HG02885 (cell line): ENCODE data around the gene SMCO4.
"Not testable (repeated sequence)": the region's sequence is repeated elsewhere in the genome, so short reads cannot be mapped to it uniquely, and the experiment has no call there.

ENCODE experiments used
- ATAC-seq: cut with Tn5 transposase; IDR thresholded peaks from one replicate; pipeline ENCODE4 v1.9.1; 2021; ENCODE audit warnings: mild to moderate bottlenecking; ENCODE audit not compliant: unreplicated experiment, poor library complexity

The SMCO4 gene

DNA sequence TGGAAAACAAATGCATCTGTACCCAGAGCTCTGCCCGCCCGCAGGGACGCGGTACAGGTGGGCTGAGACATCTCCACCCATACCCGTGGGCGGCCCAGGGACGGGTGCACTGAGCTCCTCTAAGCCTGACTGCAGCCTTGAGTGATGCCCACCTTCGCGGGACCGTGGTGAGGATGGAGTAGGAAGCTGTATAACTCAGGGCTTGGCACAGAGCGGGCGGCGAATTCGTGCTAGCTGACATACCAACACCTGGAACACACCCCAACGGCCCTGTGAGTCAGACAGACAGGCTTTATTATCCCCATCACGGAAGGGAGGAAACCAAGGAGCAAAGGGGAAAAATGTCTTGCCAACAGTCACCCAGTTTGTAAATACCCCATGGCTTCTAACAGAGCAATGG is 61.9 kb downstream of the SMCO4 start:
- no peak for ATAC-seq

DNA sequence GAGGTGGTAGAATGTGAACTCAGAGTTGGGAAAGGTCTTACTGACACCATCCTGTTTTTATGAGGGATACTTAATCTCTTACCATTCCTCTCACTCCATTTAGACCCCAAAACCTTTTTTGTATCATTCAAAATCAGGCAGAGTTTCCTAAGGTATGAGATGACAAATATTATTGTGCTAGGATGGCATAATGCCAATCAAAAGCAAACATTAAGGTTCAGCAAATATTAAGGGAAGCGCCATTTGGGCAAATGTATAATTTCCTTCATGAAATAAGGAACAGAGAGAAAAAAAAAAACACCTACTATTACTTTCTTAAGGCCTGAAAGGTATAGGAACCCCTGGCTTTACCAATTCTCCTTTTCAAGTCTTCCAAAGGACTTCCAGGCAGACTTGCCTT is 62.4 kb downstream of the SMCO4 start:
- no peak for ATAC-seq

DNA sequence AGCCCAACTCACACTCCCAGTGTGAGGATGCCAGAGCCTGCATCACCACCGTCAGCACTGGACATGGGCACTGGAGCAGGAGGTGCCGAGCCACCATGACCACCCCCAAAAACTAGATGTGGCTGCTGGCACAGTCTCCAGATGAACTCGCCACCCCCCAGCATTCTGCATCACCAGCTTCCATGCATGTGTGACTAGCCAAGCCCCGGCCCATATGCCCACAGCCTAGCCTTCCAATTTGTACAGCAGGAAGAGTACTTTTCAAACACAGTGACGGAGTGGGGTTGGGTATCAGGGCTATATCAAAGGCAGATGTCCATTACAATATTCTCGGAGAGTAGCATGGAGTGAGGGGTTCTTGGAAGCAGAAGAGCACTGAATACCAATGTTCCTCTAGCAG is 62.9 kb downstream of the SMCO4 start:
- no peak for ATAC-seq

DNA sequence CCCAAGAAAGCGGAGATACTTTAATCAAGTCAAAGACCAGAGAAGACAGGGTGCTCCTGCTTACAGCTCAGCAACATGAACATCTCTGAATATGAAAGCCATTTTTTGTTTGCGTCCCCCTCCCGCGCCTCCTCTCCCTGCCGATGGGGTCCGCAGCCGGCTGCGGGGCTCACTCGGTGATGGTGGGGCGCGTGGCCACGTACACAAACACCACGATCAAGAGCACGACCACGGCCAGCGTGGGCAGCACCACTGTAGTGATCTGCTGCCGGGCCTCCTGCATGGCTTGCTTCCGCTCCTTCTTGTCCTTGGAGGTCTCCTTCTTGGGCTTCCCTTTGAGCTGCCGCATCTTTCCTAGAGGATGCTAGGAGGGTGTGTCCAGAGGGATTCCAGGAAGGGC is 64.3 kb downstream of the SMCO4 start:
- ATAC-seq: no peak

DNA sequence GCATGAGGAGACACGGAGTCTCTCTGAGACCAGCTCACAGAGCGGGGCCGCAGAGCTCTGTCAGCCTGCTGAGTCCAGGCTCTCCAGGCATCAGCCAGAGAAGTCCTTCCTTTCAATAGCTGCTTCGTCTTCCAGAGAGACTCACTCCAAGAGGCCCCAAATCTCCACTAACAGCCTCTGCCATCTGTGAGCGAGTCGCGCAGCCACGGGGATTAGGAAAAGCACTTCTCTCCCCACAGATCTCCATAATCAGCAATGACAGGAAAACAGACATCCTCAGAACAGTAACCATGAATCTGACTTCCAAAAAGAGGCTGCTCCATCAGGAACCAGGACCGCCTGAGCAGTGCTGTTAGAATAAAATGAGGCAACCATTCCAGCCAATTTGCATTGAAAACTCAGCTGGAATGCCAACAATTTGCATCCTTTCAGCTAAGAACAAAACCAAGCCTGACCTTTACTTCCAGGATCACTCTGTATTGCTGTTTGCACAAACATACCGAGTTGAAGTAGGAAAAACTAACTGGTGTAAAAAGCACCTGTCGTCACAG is 65.4 kb downstream of the SMCO4 start:
- ATAC-seq: no peak

DNA sequence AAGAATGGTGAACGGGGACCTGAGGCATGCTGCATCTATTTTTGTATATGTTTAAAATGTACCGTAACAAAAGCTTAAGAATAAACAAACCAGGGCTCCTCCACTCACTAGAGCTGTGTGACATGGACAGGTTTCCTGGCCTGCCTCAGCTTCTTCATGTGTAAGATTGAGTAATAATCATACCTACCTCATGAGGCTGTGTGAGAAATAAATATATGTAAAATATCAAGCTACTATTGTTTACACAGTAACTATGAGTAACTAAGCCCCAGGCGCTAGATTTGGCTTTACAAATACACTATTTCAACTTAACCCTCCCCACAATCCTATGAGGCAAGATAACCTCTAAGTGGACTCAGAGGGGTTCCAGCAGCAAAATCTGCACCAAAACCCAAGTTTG is 66.4 kb downstream of the SMCO4 start:
- ATAC-seq: no peak

DNA sequence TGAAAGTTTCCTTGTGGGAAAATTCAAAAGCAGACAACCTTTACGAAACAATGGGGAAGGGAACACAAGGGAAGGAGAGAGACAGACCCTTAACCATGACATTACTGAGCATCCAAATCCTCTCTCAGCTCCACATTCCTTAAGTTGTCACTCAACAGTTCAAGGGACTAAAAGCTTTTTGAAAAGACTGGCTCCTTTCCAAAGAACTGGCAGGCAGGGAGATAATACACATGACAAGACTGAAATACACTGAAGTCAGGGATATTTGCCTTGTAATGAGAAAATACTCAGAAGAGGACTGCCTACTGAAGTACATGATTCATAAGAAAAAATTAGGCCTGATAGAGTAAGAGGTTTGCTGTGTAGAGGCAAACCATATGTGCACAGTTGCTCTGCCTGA is 69.1 kb downstream of the SMCO4 start:
- ATAC-seq: no peak

DNA sequence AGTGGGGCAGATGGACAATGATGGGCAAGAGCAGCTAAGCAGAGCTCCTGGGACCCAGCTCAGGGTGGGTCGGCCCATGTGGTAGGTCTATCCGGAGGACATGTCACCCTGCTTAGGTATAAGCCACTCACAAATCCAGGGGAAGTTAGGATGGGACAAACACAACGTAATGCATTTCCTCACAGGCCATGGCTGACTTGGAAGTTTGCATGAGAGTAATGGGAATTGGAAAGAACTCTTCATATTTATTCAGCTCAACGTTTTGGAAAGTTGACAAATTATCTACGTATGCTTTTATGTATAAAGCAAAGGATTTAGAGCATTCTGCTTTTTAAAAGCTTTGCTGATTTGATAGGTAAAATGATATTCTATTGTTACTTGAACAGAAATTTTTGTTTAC is 74.9 kb downstream of the SMCO4 start:
- ATAC-seq: no peak

DNA sequence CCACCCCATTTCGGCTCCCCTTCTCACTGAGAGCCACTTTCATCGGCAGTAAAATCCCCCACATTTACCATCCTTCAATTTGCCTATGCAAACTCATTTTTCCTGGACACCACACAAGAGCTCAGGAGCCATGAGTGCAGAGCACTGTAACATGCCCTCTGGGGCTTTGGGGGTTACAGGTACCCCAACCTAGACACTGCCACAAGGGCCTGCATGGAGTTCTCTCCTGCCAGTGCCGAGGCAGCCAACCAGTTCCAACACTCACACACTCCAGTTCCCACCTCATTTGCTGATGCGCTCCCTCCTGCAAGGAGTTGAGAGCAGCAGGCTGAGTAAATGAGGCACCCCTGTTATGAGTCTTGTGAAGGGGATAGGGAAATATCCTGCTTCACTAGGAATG is 76.1 kb downstream of the SMCO4 start:
- no peak for ATAC-seq

DNA sequence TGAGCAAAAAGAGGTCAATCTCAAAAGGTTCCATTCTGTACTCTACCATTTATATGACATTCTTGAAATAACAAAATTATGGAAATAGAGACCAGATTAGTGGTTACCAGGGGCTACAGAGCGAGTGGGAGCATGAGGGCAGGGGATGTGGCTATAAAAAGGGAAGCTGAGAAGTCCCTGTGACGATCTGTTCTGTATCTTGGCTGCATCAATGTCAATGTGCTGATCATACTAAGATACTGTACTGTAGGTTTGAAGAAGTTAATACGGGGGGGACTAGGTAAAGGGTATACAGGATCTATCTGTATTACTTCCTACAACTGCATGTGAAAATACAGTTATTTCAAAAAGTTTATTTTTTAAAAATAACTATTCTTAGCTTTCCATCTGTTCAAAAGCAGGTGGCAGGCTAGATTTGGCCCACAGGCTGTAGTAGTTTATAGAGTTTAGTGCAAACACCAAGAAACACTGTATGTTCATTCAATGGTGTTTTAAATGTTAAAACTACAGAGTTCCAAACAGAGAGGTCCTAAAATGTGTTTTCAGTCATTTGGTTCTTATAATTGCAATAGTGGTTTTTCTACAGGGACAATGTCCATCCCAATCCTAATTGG is 78.2 kb downstream of the SMCO4 start:
- ATAC-seq: no peak

DNA sequence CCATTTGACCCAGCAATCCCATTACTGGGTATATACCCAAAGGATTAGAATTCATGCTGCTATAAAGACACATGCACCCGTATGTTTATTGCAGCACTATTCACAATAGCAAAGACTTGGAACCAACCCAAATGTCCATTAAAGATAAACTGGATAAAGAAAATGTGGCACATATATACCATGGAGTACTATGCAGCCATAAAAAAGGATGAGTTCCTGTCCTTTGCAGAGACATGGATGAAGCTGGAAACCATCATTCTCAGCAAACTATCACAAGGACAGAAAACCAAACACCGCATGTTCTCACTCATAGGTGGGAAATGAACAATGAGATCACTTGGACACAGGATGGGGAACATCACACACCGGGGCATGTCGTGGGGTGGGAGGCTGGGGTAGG is 79.5 kb downstream of the SMCO4 start:
- not testable (repeated sequence) for ATAC-seq

DNA sequence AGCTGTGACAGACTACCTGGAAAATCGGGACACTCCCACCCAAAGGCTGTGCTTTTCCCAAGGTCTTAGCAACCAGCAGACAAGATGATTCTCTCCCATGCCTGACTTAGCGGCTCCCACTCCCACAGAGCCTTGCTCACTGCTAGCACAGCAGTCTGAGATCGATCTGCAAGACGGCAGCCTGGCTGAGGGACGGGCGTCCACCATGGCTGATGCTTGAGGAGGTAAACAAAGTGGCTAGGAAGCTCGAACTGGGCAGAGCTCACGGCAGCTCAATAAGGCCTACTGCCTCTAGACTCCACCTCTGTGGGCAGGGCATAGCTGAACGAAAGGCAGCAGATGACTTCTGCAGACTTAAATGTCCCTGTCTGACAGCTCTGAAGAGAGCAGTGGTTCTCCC is 84.9 kb downstream of the SMCO4 start:
- no peak for ATAC-seq

DNA sequence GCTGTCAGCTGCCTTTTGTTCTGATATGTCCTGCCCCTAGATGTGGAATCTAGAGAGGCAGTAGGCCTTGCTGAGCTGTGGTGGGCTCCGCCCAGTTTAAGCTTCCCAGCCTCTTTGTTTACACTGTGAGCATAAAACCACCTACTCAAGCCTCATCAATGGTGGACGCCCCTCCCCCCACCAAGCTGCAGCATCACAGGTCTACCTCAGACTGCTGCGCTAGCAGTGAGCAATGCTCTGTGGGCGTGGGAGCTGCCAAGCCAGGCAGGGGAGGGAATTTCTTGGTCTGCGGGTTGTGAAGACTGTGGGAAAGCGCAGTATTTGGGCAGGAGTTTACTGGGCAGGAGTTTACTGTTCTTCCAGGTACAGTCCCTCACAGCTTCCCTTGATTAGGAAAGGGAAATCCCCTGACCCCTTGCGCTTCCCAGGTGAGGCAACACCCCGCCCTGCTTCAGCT is 98.5 kb downstream of the SMCO4 start:
- ATAC-seq: no peak

DNA sequence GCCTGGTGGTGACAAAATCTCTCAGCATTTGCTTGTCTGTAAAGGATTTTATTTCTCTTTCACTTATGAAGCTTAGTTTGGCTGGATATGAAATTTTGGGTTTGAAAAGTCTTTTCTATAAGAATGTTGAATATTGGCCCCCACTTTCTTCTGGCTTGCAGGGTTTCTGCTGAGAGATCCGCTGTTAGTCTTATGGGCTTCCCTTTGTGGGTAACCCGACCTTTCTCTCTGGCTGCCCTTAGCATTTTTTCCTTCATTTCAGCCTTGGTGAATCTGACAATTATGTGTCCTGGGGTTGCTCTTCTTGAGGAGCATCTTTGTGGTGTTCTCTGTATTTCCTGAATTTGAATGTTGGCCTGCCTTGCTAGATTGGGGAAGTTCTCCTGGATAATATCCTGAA is 100.0 kb downstream of the SMCO4 start:
- not testable (repeated sequence) for ATAC-seq

DNA sequence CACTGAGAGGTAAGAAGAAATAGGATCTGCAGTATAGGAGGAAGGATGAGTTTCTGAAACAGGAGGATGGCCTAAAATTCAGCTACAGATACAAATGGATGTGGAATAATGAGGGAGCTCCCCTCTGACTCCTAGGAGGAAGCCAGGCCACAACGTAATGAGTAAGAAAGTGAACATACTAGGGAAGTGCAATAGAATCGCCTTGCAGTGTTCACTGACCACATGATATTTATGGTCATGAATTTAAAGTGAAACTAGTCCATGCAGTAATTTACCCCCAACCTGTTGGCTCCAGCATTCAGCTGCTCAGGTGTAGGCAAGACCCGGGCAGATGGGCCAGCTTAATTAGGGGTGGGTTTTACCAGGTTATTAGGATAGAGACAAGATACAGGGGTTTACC is 110.9 kb downstream of the SMCO4 start:
- peak; percentile 54 for ATAC-seq
